B cell (primary cell): ENCODE measurements around the gene ZNF724.

Experiments
- CTCF ChIP-seq: fragments of 200-600 bp; IDR thresholded peaks from one replicate; pipeline ENCODE4 v1.8.0; 2022; ENCODE audit warnings: antibody characterized with exemption, mild to moderate bottlenecking
- EZH2 ChIP-seq: IDR thresholded peaks from 2 replicates; pipeline ENCODE4 v1.6.1; 2012; ENCODE audit warnings: borderline replicate concordance, low read depth, mild to moderate bottlenecking, moderate library complexity, low read length; ENCODE audit not compliant: insufficient read depth, poor library complexity, severe bottlenecking

GRCh38 chr19:23263870-23264590 lies 13.8 kb upstream of the ZNF724 start:
- TF ChIP-seq CTCF (no peak), EZH2 (no peak)
